Tibial nerve (tissue), 4 donors: ENCODE measurements around the gene NKX2-3. TPM values are rescaled to one million over a fixed set of nuclear protein-coding genes. Genes with fewer than 3 reads are reported as not detected.

Experiments
- DNase-seq, 2 donors: peaks; one replicate each; pipeline ENCODE4 v3.0.0-alpha.2; 2019; ENCODE audit warnings: low spot score in 2 of 2
- H3K27ac ChIP-seq, 4 donors: fragments of 200-600 bp; sonication (generic) in 3 of 4; one replicate each; pipeline ENCODE4 v1.5.1; 2017 to 2019; ENCODE audit warnings: mild to moderate bottlenecking in 1 of 4
- H3K27me3 ChIP-seq, 2 donors: fragments of 200-600 bp; sonication (generic) in 1 of 2; one replicate each; pipeline versions ENCODE4 v1.5.1 to v1.6.0; 2017 to 2019
- H3K36me3 ChIP-seq, 3 donors: fragments of 200-600 bp; sonication (generic); one replicate each; pipeline ENCODE4 v1.5.1; 2018 to 2019
- H3K4me1 ChIP-seq, 4 donors: fragments of 200-600 bp; sonication (generic) in 3 of 4; one replicate each; pipeline ENCODE4 v1.5.1; 2017 to 2019
- H3K4me3 ChIP-seq, 4 donors: fragments of 200-600 bp; sonication (generic) in 3 of 4; one replicate each; pipeline ENCODE4 v1.5.1; 2017 to 2019; ENCODE audit warnings: mild to moderate bottlenecking in 1 of 4, moderate library complexity in 1 of 4
- H3K9me3 ChIP-seq, 4 donors: fragments of 200-600 bp; sonication (generic) in 3 of 4; one replicate each; pipeline ENCODE4 v1.5.1; 2017 to 2019
- EP300 ChIP-seq, 2 donors: sonication (generic); formaldehyde crosslinking; IDR thresholded peaks; one replicate each; pipeline ENCODE4 v1.6.1; 2017; ENCODE audit warnings: antibody characterized with exemption in 2 of 2, mild to moderate bottlenecking in 1 of 2
- POLR2A ChIP-seq, 2 donors: fragments of 450-650 bp; IDR thresholded peaks; one replicate each; pipeline ENCODE4 v1.6.1; 2017; ENCODE audit warnings: antibody characterized with exemption in 2 of 2, mild to moderate bottlenecking in 2 of 2, moderate library complexity in 2 of 2
- WGBS, 2 donors: methylation state at CpG; one replicate each; pipeline ENCODE4 v1.1.5; 2018; 5-methylcytosine and 5-hydroxymethylcytosine counted together
- total RNA-seq, 4 donors: library from RNA; depleted of rRNA; stranded (reverse); fragments of >200 nt; gene quantifications; one replicate each; pipeline ENCODE4 v1.1.0, GENCODE V29; 2016
- TF ChIP-seq, protein P1 (sequence below), 5 experiments: fragments of 200-600 bp in 3 of 5; fragments of 450-650 bp in 2 of 5; sonication (generic) in 3 of 5; IDR thresholded peaks; one replicate each; pipeline ENCODE4 v1.5.1; 2016 to 2019; ENCODE audit warnings: antibody characterized with exemption in 5 of 5, mild to moderate bottlenecking in 3 of 5, moderate library complexity in 2 of 5

Gene NKX2-3
- total RNA-seq, 4 donors from 2014 or later, result not detected

DNA sequence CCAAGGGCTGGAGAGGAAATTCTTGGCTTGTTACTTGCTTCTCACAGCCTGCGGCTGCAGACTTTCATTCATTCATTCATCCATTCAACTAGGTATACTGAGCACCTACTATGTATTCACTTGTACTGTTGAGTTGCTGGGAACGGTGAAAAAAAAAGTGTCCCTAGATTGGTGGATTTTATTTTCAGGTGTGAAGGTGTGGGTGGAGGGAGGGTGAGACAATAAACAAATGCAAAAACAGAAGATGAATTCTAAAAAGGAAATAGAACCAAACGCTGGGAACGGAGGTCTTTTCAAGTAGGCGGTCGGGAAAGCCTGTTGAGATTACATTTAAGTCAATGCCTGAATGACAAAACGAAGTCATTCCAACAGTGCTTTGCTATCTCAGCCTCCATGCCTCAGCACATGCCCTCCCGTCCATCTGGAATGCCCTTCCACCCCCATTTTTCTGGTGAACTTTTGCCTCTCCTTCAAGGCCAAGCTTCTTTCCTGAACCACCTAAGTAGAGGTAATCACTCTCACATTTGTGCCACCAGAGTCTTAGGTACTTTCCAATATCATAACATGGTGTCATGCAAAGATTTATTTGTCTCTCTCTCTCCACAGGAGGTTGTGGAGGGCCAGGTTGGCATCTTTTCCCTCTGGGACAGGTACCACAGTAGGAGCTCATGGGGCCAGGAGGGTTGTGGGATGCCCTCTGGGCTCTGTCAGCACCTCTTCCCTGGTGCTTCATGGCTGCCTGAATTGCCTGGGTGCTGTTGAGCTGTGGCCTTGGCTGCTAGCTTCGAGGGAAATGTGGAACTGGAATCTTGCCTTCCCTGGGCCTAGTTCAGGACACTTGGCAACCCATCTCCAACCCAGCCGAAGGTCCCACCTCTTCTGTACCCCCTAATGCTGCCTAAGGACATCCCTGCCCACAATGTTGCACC lies 5.5 kb downstream of the NKX2-3 start:
- Histone ChIP-seq H3K27me3 (peaks cover 6 to 97% of the 10 kb centered on the region in 2 donors), H3K4me1 (peaks cover 0 to 55% (median 21%) of the 10 kb centered on the region in 4 donors), H3K4me3 (no peak overlapping the region), H3K9me3 (no peaks in the 10 kb centered on the region), H3K36me3 (no peaks in the 10 kb centered on the region), H3K27ac (no peak overlapping the region)
- TF ChIP-seq POLR2A (IDR thresholded peaks at IDR 0.05), result no peak
- no peak for TF ChIP-seq EP300 (IDR thresholded peaks at IDR 0.05)
- TF ChIP-seq, protein P1, sequence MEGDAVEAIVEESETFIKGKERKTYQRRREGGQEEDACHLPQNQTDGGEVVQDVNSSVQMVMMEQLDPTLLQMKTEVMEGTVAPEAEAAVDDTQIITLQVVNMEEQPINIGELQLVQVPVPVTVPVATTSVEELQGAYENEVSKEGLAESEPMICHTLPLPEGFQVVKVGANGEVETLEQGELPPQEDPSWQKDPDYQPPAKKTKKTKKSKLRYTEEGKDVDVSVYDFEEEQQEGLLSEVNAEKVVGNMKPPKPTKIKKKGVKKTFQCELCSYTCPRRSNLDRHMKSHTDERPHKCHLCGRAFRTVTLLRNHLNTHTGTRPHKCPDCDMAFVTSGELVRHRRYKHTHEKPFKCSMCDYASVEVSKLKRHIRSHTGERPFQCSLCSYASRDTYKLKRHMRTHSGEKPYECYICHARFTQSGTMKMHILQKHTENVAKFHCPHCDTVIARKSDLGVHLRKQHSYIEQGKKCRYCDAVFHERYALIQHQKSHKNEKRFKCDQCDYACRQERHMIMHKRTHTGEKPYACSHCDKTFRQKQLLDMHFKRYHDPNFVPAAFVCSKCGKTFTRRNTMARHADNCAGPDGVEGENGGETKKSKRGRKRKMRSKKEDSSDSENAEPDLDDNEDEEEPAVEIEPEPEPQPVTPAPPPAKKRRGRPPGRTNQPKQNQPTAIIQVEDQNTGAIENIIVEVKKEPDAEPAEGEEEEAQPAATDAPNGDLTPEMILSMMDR (IDR thresholded peaks at IDR 0.05), result no peak
- WGBS, 2 donors, result 26 to 31% methylated on average over 10 of the region's 10 CpGs
- no peak for DNase-seq

DNA sequence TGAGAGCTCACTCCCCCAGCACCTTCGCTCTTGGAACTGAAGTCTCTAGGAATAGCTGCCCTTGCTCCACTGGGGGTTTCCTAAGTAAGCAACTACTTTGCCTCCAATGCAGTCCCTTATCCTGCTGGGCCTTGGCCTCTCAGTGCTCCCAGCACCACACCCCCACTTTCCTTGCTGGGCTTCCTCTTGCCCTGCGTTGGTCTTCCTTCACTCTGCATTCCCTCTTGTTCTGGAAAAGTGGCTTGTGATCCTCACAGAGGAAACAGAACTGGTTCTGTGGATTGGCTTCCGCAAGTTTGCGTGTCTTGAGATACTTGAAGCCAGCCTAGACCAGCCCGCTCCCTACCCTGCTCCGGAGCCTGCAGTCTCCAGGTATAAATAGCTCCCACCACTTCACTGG lies 6.4 kb downstream of the NKX2-3 start:
- peaks cover 6 to 96% of the 10 kb centered on the region in 2 donors for H3K27me3 ChIP-seq
- WGBS, 2 donors, result 37 to 46% methylated on average over 6 of the region's 6 CpGs
- no peaks in the 10 kb centered on the region for H3K9me3 ChIP-seq
- H3K27ac ChIP-seq, result no peak overlapping the region
- no peak overlapping the region for H3K4me3 ChIP-seq
- DNase-seq, result no peak
- H3K4me1 ChIP-seq, result peaks cover 0 to 46% (median 21%) of the 10 kb centered on the region in 4 donors
- TF ChIP-seq POLR2A (IDR thresholded peaks at IDR 0.05), result no peak
- TF ChIP-seq EP300 (IDR thresholded peaks at IDR 0.05), result no peak
- TF ChIP-seq, protein P1 (IDR thresholded peaks at IDR 0.05), result no peak
- H3K36me3 ChIP-seq, result no peaks in the 10 kb centered on the region

DNA sequence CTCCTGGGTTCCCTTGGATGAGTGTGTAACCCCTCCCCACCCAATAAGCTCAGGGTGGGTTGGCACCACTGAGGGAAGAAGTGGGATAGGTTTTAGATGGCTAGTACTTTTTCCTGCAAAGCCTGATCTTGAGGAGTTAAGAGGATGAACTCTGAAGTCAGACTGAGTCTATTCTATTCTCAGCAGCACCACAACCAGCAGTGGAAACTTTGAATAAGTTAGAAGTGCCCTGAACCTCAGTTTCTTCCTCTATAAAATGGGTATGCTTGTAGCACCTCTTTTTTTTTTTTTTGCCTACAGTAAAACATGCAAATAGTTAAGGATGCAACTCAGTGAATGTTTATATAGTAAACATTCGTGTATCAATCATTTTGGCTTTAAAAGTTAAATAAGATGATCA lies 7.1 kb downstream of the NKX2-3 start:
- Histone ChIP-seq H3K27ac (no peak overlapping the region), H3K27me3 (peaks cover 2 to 96% of the 10 kb centered on the region in 2 donors), H3K4me3 (no peak overlapping the region), H3K4me1 (peaks cover 0 to 40% (median 20%) of the 10 kb centered on the region in 4 donors), H3K36me3 (no peaks in the 10 kb centered on the region), H3K9me3 (no peaks in the 10 kb centered on the region)
- no peak for DNase-seq
- 4 to 17% methylated on average over 1 of the region's 1 CpG for WGBS, 2 donors
- TF ChIP-seq POLR2A (IDR thresholded peaks at IDR 0.05) (no peak), EP300 (IDR thresholded peaks at IDR 0.05) (no peak)
- TF ChIP-seq, protein P1 (IDR thresholded peaks at IDR 0.05), result no peak

DNA sequence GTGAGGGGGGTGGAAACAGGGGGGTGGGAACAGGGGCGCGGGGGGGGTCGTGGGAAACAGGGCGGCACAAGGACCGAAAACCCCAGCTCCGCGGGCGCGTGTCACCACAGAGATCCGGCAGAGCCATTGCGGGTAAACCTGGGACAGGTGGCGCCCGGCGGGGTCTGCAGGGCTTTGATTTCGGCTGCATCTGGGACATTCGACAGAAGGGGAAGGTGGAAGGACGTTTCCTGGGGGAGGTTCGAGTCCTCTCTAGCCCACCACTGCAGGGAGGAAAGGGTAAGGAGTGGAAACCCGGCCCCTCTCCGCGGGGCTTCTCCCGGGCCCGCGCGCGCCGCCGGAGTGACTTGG lies 7.5 kb downstream of the NKX2-3 start:
- peak overlapping the region in 1 of 4 donors; percentile 23 for H3K4me3 ChIP-seq
- 2 to 4% methylated on average over 19 to 20 of the region's 28 CpGs for WGBS, 2 donors
- H3K27me3 ChIP-seq, result peaks cover 2 to 98% of the 10 kb centered on the region in 2 donors

More for the DNA sequence above, 7.5 kb downstream of the NKX2-3 start:
- TF ChIP-seq, protein P1 (IDR thresholded peaks at IDR 0.05), result no peak
- TF ChIP-seq EP300 (IDR thresholded peaks at IDR 0.05), result no peak
- TF ChIP-seq POLR2A (IDR thresholded peaks at IDR 0.05), result no peak
- Histone ChIP-seq H3K27ac (no peak overlapping the region), H3K9me3 (no peaks in the 10 kb centered on the region), H3K36me3 (no peaks in the 10 kb centered on the region), H3K4me1 (peaks cover 0 to 36% (median 18%) of the 10 kb centered on the region in 4 donors)
- DNase-seq, result no peak
